Vagina (tissue), 2 donors: ENCODE data around the gene TSHZ1. TPM values are rescaled to one million over a fixed set of nuclear protein-coding genes. Genes with fewer than 3 reads are reported as not detected.

Experiments
- DNase-seq, 2 donors: peaks; one replicate each; pipeline ENCODE4 v3.0.0-alpha.2; 2017; ENCODE audit errors: extremely low spot score in 2 of 2
- H3K27ac ChIP-seq: fragments of 200-600 bp; sonication (generic); one replicate; pipeline ENCODE4 v1.5.1; 2019
- H3K27me3 ChIP-seq: fragments of 200-600 bp; sonication (generic); one replicate; pipeline ENCODE4 v1.5.1; 2019
- H3K36me3 ChIP-seq, 2 donors: fragments of 200-600 bp; sonication (generic); one replicate each; pipeline ENCODE4 v1.5.1; 2017 to 2019
- H3K4me1 ChIP-seq: fragments of 200-600 bp; sonication (generic); one replicate; pipeline ENCODE4 v1.5.1; 2019
- H3K4me3 ChIP-seq, 2 donors: fragments of 200-600 bp; sonication (generic); 1 replicate in 1 of 2; 2 replicates in 1 of 2; pipeline ENCODE4 v1.5.1; 2016 to 2019
- H3K9me3 ChIP-seq: fragments of 200-600 bp; sonication (generic); one replicate; pipeline ENCODE4 v1.5.1; 2019
- CTCF ChIP-seq, 3 experiments: fragments of 450-650 bp in 2 of 3; fragments of 200-600 bp in 1 of 3; sonication (generic) in 1 of 3; IDR thresholded peaks; one replicate each; pipeline ENCODE4 v1.5.1; 2017 to 2019; ENCODE audit warnings: antibody characterized with exemption in 3 of 3, mild to moderate bottlenecking in 2 of 3, moderate library complexity in 2 of 3
- POLR2A ChIP-seq, 2 donors: fragments of 450-650 bp; IDR thresholded peaks; one replicate each; pipeline ENCODE4 v1.6.1; 2017; ENCODE audit warnings: antibody characterized with exemption in 2 of 2, mild to moderate bottlenecking in 2 of 2, moderate library complexity in 2 of 2
- POLR2AphosphoS5 ChIP-seq, 2 donors: sonication (generic); formaldehyde crosslinking; IDR thresholded peaks; one replicate each; pipeline ENCODE4 v1.9.0; 2017; ENCODE audit warnings: antibody characterized with exemption in 2 of 2, mild to moderate bottlenecking in 2 of 2, low read depth in 1 of 2; ENCODE audit not compliant: insufficient read depth in 1 of 2
- intact Hi-C: fragments of 100-400 bp; cut with DNase I; formaldehyde crosslinking; loops from one replicate; pipeline ENCODE4 v1.15.1; 2023
- total RNA-seq: library from RNA; depleted of rRNA; stranded (reverse); fragments of >200 nt; gene quantifications from one replicate; pipeline ENCODE4 v1.2.3, GENCODE V29; 2016

The TSHZ1 gene
- total RNA-seq, 1 donor from 2014 or later: 23.3 TPM

GRCh38 chr18:75204269-75204731 is 6.3 kb upstream of the TSHZ1 start:
- peak overlapping the region; percentile 96 for H3K27ac ChIP-seq
- peak overlapping the region; percentile 54 to 74 for H3K4me3 ChIP-seq
- H3K27me3 ChIP-seq: no peaks in the 10 kb centered on the region
- DNase-seq: no peak
- no peaks in the 10 kb centered on the region for H3K9me3 ChIP-seq
- no peak for TF ChIP-seq CTCF (IDR thresholded peaks at IDR 0.05)
- no peak for TF ChIP-seq POLR2AphosphoS5 (IDR thresholded peaks at IDR 0.05; ENCODE audit: insufficient read depth in 1 of 2, low read depth in 1 of 2)
- no peak for TF ChIP-seq POLR2A (IDR thresholded peaks at IDR 0.05)
- intact Hi-C loops: no loop called here
- H3K36me3 ChIP-seq: no peaks in the 10 kb centered on the region
- peaks cover 56% of the 10 kb centered on the region for H3K4me1 ChIP-seq

- peak overlapping the region; percentile 96 for H3K27ac ChIP-seq
- no peaks in the 10 kb centered on the region for H3K36me3 ChIP-seq
- no peaks in the 10 kb centered on the region for H3K9me3 ChIP-seq
- intact Hi-C loops: no loop called here
- H3K4me1 ChIP-seq: peaks cover 54% of the 10 kb centered on the region
- peak overlapping the region; percentile 54 to 74 for H3K4me3 ChIP-seq
- no peak for TF ChIP-seq POLR2A (IDR thresholded peaks at IDR 0.05)
- TF ChIP-seq CTCF (IDR thresholded peaks at IDR 0.05): no peak
- no peak for TF ChIP-seq POLR2AphosphoS5 (IDR thresholded peaks at IDR 0.05; ENCODE audit: insufficient read depth in 1 of 2, low read depth in 1 of 2)
- no peaks in the 10 kb centered on the region for H3K27me3 ChIP-seq
- no peak for DNase-seq
These were observed 5.7 kb upstream of the TSHZ1 start for GRCh38 chr18:75204732-75205513.

GRCh38 chr18:75205514-75206132 is 5.0 kb upstream of the TSHZ1 start:
- no peaks in the 10 kb centered on the region for H3K9me3 ChIP-seq
- intact Hi-C loops: no loop called here
- no peaks in the 10 kb centered on the region for H3K36me3 ChIP-seq
- peak overlapping the region; percentile 96 for H3K27ac ChIP-seq
- no peaks in the 10 kb centered on the region for H3K27me3 ChIP-seq
- no peak for DNase-seq
- no peak for TF ChIP-seq CTCF (IDR thresholded peaks at IDR 0.05)
- no peak for TF ChIP-seq POLR2A (IDR thresholded peaks at IDR 0.05)
- TF ChIP-seq POLR2AphosphoS5 (IDR thresholded peaks at IDR 0.05; ENCODE audit: insufficient read depth in 1 of 2, low read depth in 1 of 2): no peak
- H3K4me3 ChIP-seq: peak overlapping the region; percentile 54 to 74
- H3K4me1 ChIP-seq: peaks cover 58% of the 10 kb centered on the region

- Histone ChIP-seq H3K27me3 (no peaks in the 10 kb centered on the region), H3K9me3 (no peaks in the 10 kb centered on the region), H3K27ac (peak overlapping the region; percentile 96), H3K4me1 (peaks cover 48% of the 10 kb centered on the region), H3K4me3 (peak overlapping the region; percentile 74 to 82), H3K36me3 (no peaks in the 10 kb centered on the region)
- intact Hi-C loops: no loop called here
- peak in 1 of 2 donors; percentile 69 for DNase-seq
- TF ChIP-seq POLR2A (IDR thresholded peaks at IDR 0.05) (no peak), CTCF (IDR thresholded peaks at IDR 0.05) (no peak), POLR2AphosphoS5 (IDR thresholded peaks at IDR 0.05; ENCODE audit: insufficient read depth in 1 of 2, low read depth in 1 of 2) (no peak)
These were observed 3.9 kb upstream of the TSHZ1 start for GRCh38 chr18:75206452-75207309.
